Upper lobe of right lung (tissue), 1 donor: ENCODE results near the gene AK8. TPM values are rescaled to one million over a fixed set of nuclear protein-coding genes. Genes with fewer than 3 reads are reported as not detected.

ENCODE experiments used
- ATAC-seq: fragments of 200-7000 bp; cut with Tn5 transposase; one replicate; pipeline ENCODE4 v1.9.1; 2020; ENCODE audit warnings: mild to moderate bottlenecking, moderate library complexity
- DNase-seq: peaks from one replicate; pipeline ENCODE4 v3.0.0-alpha.2; 2020
- H3K27ac ChIP-seq: fragments of 200-600 bp; one replicate; pipeline ENCODE4 v1.8.0; 2022
- H3K27me3 ChIP-seq: fragments of 200-600 bp; one replicate; pipeline ENCODE4 v1.8.0; 2022; ENCODE audit warnings: mild to moderate bottlenecking
- H3K36me3 ChIP-seq: fragments of 200-600 bp; one replicate; pipeline ENCODE4 v1.8.0; 2022
- H3K4me1 ChIP-seq: fragments of 200-600 bp; one replicate; pipeline ENCODE4 v1.8.0; 2022
- H3K4me3 ChIP-seq: fragments of 200-600 bp; one replicate; pipeline ENCODE4 v1.8.0; 2022; ENCODE audit warnings: mild to moderate bottlenecking
- H3K9me3 ChIP-seq: fragments of 200-600 bp; one replicate; pipeline ENCODE4 v1.8.0; 2022
- intact Hi-C: fragments of 100-400 bp; cut with DNase I; formaldehyde crosslinking; loops from one replicate; pipeline ENCODE4 v1.11.0; 2022
- total RNA-seq: library from RNA; stranded (reverse); fragmentation: NEBNext Ultra II Directional; extraction: Animal tissue kit (Norgen Biotek cat#: 25700); gene quantifications from one replicate; pipeline ENCODE4 v1.2.1, GENCODE V29; 2021
- TF ChIP-seq, protein P1 (sequence below): fragments of 200-600 bp; IDR thresholded peaks from one replicate; pipeline ENCODE4 v1.8.0; 2022; ENCODE audit warnings: antibody characterized with exemption
- donor health status: DM: no; HTN: yes; CAD: no; lungs with severe emphysema.

The AK8 gene
- total RNA-seq, 1 donor from 2014 or later, result 0.55 TPM

DNA sequence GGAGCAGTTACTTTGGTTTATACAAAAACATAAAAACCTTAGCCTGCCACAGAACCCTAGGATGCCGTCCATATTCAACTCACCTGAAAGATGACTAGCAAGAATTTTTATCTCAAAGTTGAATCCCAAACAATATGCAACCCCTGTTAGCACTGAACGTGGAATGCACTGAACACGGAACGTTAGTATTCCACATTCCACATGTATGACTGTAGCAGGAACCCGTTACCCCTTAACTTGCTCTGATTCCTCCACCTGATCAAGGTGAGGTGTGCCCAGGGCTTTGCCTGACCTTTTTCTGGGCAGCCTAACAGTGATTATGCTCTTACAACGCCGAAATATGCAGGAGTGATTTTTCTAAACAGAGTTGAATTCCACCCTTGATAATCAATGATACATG lies 43.7 kb downstream of the AK8 start:
- intact Hi-C loops, result no loop called here
- no peak overlapping the region for H3K4me3 ChIP-seq
- H3K9me3 ChIP-seq, result no peaks in the 10 kb centered on the region
- DNase-seq (no peak), ATAC-seq (no peak)
- H3K27ac ChIP-seq, result no peak overlapping the region
- no peaks in the 10 kb centered on the region for H3K36me3 ChIP-seq
- TF ChIP-seq, protein P1, sequence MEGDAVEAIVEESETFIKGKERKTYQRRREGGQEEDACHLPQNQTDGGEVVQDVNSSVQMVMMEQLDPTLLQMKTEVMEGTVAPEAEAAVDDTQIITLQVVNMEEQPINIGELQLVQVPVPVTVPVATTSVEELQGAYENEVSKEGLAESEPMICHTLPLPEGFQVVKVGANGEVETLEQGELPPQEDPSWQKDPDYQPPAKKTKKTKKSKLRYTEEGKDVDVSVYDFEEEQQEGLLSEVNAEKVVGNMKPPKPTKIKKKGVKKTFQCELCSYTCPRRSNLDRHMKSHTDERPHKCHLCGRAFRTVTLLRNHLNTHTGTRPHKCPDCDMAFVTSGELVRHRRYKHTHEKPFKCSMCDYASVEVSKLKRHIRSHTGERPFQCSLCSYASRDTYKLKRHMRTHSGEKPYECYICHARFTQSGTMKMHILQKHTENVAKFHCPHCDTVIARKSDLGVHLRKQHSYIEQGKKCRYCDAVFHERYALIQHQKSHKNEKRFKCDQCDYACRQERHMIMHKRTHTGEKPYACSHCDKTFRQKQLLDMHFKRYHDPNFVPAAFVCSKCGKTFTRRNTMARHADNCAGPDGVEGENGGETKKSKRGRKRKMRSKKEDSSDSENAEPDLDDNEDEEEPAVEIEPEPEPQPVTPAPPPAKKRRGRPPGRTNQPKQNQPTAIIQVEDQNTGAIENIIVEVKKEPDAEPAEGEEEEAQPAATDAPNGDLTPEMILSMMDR, result no peak
- no peaks in the 10 kb centered on the region for H3K4me1 ChIP-seq
- H3K27me3 ChIP-seq, result no peaks in the 10 kb centered on the region

DNA sequence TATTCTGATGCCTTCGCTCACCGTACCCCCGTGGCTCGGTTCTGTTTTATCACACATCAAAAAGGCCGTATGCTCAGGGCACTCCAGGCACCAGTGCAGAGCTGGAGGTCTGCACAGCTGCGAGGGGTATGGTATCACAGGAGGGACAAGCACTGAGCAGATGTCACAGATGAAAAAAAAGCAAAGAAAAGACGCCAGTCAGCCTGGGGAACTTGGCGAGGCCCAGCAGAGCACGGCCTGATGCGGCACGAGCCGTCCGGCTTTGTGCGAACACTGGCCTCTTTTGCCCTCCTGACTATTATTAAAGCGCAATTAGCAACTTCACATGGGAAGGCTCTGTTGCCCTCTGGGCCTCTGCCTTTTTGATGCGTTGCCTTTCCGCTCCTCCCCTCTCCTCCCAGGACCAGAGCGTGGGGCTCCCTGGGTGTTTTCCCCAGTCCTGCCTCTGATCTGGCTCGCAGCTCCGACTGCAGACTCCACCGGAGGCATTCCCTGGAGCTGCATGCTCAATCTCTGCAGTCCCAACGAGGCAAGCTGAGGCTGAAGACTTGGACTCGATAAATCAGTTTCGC lies 44.4 kb downstream of the AK8 start:
- Histone ChIP-seq H3K27me3 (no peaks in the 10 kb centered on the region), H3K36me3 (no peaks in the 10 kb centered on the region), H3K9me3 (no peaks in the 10 kb centered on the region), H3K4me1 (no peaks in the 10 kb centered on the region), H3K4me3 (no peak overlapping the region), H3K27ac (no peak overlapping the region)
- TF ChIP-seq, protein P1, result no peak
- ATAC-seq, result no peak
- intact Hi-C loops, result no loop called here
- peak; percentile 40 for DNase-seq

DNA sequence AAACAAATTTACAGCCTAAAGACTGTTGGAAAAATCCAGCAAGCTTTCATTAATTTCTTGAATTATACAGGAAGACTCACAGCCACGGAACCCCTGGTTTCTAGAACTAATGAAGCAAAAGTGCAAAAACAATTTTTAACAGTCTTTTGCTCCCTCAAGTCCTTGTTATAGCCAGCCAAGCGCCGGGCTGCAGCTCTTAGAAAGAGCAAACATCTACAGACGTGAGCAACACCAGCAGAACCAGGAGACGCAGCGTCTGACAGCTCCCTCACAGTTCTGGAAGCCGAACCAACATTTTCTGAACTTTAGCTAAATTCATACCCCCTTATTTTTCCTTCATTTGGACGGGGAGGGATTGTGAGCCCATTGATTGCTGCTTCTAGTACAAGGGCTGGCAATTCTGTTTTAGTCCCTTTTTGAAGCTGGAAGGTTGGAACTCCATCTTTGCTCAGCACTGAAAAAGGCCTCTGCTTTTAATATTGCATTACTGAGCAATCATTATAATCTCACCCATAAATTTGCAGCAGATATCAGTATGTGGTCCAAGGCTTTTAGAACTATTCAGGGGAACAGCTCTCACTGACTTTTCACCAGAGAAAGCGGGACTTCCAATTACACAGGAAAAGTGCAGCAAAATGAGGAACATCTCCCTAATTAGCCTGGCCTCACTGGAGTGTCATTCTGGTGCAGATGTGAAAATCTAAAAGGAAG lies 45.8 kb downstream of the AK8 start:
- H3K36me3 ChIP-seq, result no peaks in the 10 kb centered on the region
- no peaks in the 10 kb centered on the region for H3K9me3 ChIP-seq
- no peak overlapping the region for H3K4me3 ChIP-seq
- H3K27me3 ChIP-seq, result no peaks in the 10 kb centered on the region
- intact Hi-C loops, result no loop called here
- TF ChIP-seq, protein P1, result no peak
- DNase-seq, result peak; percentile 15
- ATAC-seq, result no peak
- no peak overlapping the region for H3K27ac ChIP-seq
- H3K4me1 ChIP-seq, result peaks cover 3% of the 10 kb centered on the region

DNA sequence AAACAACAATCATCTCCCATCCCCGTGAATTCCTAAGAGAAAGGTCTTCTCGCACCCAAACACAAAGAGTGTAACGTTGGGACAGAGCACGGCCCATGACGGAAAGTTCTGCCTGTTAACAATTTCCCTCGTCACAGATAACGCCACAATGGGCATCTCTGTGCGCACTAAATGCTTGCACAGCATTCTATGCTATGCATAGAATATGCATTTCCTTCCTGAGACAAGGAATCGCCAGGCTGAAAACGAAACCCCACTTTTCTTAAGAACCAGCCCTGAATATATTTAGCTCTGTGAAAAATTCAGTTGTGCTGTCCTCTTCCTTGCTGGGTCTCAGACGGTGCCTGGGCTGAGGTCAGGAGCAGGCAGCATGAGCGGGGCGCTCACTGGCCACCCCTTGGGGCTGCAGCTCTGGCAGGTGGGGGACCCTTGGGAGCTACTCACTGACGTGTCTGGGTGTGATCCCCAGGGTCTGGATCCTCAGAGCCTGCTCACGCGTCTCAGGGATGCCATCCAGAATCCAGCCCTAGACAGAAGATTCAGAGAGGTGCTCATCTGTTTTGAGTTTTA lies 49.8 kb downstream of the AK8 start:
- H3K4me1 ChIP-seq, result peaks cover 5% of the 10 kb centered on the region
- H3K36me3 ChIP-seq, result no peaks in the 10 kb centered on the region
- H3K9me3 ChIP-seq, result no peaks in the 10 kb centered on the region
- no peak overlapping the region for H3K4me3 ChIP-seq
- no peak for ATAC-seq
- DNase-seq, result peak; percentile 31
- H3K27ac ChIP-seq, result no peak overlapping the region
- TF ChIP-seq, protein P1, result no peak
- no peaks in the 10 kb centered on the region for H3K27me3 ChIP-seq
- intact Hi-C loops, result no loop called here

DNA sequence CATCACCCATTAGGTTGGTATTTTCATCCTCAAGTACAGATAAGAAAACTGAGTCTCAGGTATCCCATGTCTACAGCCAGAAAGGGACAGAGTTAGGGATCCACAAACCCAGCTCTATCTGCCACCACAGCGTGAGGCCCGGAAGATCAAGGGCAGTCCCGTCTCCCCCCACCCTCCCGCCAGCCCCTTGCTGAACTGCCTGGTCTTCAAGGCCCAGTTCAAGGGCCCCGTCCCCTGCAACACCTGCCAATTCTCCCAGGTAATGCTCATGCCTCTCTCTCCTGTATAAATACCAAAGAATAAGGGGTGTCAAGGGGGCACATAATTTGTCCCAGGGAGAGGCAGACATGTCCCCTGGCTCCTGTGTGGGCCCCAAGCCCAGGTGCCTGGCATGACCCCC lies 50.7 kb downstream of the AK8 start:
- no peak overlapping the region for H3K27ac ChIP-seq
- intact Hi-C loops, result no loop called here
- H3K27me3 ChIP-seq, result no peaks in the 10 kb centered on the region
- H3K4me3 ChIP-seq, result no peak overlapping the region
- no peaks in the 10 kb centered on the region for H3K9me3 ChIP-seq
- H3K36me3 ChIP-seq, result no peaks in the 10 kb centered on the region
- DNase-seq (no peak), ATAC-seq (no peak)
- peaks cover 5% of the 10 kb centered on the region for H3K4me1 ChIP-seq
- TF ChIP-seq, protein P1, result no peak
